Cerebellar nuclear complex (tissue), 1 donor: ENCODE data around the gene PPP1R1C.

Experiments
- DNase-seq, 2 experiments: peaks; one replicate each; lab custom pipeline; 2025; lab: John Stamatoyannopoulos, UW

PPP1R1C gene

DNA sequence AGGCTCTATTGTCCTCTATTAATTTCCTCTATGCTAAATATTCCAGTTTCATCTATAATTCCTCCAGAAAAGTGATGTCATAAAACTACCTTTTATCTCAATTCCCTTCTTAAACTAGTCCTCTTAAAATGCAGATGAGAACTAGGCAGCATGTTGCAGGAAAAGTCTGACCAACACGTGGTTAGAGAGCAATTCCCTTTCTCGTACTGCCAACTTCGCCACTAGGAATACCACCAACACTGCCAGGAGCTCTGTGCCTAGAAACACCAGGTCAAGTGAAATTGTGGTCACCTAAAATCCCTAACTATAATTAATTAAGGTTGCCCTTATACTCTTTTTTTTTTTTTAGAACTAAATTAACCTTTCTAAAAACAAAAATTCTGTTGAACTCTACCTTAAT lies 127.7 kb downstream of the PPP1R1C start:
- DNase-seq, result no peak

DNA sequence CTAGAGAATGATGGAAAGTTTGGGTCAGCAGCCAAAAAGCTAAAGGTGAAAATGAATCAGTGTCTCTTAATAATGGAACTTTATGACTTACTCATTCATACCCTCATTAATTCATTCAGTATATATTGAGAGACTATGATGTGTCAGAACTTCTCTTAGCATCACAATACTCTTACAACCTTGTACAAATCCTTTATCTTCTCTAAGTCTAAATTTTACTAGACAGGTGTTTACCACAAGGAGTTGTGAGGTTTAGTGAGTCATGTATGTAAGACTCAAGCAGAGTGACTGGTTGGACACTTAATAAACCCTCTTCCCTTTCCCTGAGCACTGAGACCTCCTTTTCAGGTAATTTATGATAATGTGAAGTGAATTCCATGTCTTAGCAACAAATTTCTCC lies 129.6 kb downstream of the PPP1R1C start:
- no peak for DNase-seq

DNA sequence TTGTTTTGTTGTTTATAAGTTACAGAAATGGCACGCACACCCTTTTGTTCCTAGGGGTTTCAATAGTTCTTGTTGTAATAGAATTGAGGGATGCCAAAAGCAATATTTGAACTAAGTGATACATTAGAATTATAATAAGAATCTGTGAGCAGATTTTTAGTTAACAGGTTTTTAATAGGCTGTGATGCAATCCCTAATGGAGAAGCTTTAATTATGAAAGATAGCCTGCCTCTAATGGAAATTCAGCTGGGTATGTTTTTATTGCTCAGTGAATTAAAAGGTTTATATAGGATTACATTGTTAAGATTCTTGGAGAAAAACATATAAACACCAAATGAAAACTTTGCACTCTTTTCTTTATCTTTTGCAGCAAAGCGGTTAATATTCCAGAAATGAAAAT lies 131.1 kb downstream of the PPP1R1C start:
- no peak for DNase-seq

DNA sequence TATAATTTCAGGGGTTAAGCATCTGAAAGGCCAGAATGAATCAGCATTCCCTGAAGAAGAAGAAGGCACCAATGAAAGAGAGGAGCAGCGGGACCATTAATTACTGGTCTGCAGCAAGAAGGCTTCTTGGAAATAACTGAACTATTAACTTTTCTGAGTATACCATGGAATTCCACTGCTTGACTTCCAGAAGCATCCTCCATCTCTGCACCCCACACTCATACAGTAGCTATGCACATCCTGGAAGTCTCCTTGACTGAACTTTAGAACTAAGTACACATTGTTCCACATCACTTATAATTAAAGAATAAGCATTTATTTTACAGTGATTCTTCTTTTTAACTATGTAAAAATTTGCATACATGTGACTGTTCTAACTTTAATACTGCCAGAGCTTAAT lies 131.5 kb downstream of the PPP1R1C start:
- DNase-seq, result no peak

GRCh38 chr2:182128821-182129707 lies 143.4 kb downstream of the PPP1R1C start:
- DNase-seq, result no peak

- DNase-seq, result no peak
Observed at GRCh38 chr2:182132605-182133004, 147.0 kb downstream of the PPP1R1C start.

DNA sequence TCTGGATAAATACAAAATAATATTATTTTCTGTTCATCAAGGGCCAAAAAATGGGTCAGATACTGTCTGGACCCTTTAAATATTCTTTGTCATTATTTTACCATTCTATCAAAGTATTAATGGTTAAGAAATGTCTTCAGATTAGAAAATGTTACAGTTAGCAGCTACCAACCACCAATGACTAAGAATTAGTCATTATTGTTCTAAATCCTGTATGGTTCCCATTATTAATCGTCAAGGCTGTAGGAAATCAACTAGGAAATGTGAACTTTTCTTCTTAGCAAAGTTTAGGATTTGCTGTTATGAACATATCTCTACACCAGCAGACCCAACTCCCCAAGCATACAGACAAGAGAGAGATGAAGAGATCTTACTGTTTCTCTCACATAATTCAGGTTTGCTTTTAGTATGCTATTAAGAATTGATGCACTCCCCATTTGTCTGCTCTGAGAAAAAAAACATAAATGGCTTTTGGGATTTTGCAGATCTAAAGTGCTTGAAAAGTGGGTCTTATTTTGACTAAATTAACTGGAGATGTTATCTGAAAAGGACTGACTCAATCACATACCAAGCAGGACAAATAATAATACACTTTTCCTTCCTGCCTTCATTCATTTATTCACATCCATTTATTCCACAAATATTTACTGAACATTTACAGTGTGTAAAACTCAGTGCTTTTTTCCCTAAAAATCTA lies 147.7 kb downstream of the PPP1R1C start:
- DNase-seq, result no peak

DNA sequence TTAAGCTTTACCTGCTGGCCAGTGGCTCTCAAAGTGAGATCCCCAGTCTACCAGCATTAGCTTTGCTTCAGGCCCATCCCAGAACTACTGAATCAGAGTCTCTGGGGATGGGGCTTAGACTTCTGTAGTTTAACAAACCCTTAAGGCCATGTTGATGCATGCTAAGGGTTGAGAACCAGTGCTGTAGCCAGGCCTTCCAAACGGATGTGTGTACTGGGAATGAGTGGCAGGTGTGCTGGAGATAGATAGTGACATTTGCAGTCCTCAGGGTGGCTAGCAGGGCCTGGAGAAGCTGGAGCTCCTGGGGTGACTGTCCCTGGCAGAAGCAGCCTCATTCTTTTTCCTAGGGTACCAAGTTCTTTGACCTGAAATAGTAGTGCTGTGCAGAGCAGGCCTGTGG lies 148.5 kb downstream of the PPP1R1C start:
- DNase-seq, result no peak

DNA sequence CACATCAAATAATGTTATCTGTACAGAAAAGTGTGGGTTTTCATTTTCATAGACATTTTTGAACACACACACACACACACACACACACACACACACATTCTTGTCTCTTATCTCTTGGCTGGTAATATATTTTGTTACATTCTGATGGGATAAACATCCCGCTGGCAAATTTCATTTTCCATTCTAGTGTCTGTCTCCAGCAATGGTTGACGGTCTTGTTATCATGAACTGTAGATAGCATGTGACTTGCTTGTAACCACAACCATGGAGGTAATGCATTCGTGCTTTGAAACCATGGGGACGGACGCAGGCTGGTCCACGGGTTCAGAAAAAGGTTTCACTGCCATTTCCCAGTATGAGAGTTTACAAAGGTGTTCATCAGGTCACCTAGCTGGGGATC lies 156.4 kb downstream of the PPP1R1C start:
- DNase-seq, result no peak

GRCh38 chr2:182144041-182144775 lies 158.6 kb downstream of the PPP1R1C start:
- DNase-seq, result no peak

GRCh38 chr2:182144776-182145165 lies 159.1 kb downstream of the PPP1R1C start:
- no peak for DNase-seq

GRCh38 chr2:182148344-182148743 lies 162.7 kb downstream of the PPP1R1C start:
- DNase-seq, result no peak

DNA sequence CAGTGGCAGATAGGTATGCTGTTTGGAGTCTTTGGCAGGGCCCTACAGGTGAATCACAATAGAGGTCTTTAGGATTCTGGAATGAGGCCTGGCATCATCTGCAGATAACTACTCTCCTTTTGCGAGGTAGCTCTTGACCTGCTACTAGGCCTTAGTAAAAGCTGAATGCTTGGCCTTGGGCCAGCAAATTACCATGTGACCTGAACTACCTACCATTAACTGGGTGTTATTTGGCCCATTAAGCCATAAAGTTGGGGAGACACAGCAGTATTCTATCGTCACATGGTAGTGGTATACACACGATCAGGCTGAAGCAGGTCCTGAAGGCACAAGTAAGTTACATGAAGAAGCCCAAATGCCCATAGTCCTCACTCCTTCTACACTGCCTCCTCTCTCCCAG lies 178.2 kb downstream of the PPP1R1C start:
- no peak for DNase-seq

GRCh38 chr2:182164686-182165085 lies 179.0 kb downstream of the PPP1R1C start:
- no peak for DNase-seq

DNA sequence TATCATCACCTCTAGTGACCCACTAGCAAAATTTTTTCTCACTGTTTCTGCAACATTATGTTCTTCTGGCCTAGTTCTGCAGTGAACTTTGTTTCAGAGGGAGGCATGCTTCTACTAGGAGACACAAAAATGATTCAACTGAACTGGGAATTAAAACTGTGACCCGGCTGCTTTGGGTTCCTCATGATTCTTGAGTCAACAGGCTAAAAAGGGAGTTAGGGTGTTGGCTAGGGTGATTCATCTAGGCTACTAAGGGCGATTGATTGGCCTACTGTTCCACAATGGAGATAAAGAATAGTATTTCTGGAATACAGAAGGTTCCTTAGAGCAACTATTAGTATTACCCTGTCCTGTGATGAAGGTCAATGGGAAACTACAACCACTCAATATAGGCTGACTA lies 179.5 kb downstream of the PPP1R1C start:
- no peak for DNase-seq

DNA sequence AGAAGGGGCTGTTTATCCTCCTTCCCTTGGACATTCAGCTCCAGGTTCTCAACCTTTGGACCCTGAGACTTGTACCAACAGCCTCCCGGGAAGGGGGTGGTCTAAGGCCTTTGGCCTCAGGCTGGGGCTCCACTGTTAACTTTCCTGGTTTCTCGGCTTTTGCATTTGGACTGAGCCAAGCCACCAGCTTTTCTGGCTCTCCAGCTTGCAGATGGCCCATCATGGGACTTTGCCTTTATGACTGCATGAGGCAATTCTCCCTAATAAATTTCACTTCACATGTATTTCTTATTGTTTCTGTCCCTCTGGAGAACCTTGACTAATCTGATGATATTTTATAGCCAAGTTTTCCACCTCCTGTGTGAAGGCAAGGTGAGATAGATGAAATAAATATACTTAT lies 180.8 kb downstream of the PPP1R1C start:
- DNase-seq, result no peak

DNA sequence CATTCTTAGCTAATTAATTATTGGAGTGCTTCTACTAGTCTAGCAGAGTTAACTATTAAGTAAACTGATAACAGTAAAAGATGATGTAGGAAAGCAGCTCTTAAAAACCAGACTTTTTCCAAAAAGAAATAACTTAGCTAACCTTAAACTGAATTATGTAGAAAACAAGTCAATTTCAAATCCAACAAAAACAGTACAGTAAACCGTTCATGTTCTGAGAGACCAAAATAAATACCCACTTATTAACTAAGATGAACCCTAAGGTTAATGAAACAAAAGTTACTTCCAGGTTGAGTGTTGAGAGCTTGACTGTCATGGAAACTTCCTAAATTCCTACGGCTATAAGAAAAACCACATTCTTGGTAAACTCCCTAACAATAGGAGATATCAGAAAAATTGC lies 181.2 kb downstream of the PPP1R1C start:
- DNase-seq, result no peak
